Caco-2 (cell line): Measurements from ENCODE around the gene MYOM3. TPM values are rescaled to one million over a fixed set of nuclear protein-coding genes. Genes with fewer than 3 reads are reported as not detected.

Experiments used
- BruUV-seq: library from RNA; stranded (reverse); fragments of 400-500 nt; replicated peaks from 2 replicates; lab custom pipeline; 2021; lab: Mats Ljungman, UMichigan
- CTCF ChIA-PET: fragments of 300-600 bp; sonication (Branson Sonifier 250); formaldehyde crosslinking; loops from one replicate; lab custom pipeline; 2022; ENCODE audit warnings: antibody characterized with exemption; lab: Charles Lee
- POLR2A ChIA-PET: fragments of 300-600 bp; sonication (Branson Sonifier 250); formaldehyde crosslinking; loops from one replicate; lab custom pipeline; 2022; ENCODE audit warnings: antibody characterized with exemption; lab: Charles Lee
- DNase-seq, 2 experiments: peaks; one replicate each; pipeline versions ENCODE4 v3.0.0 to v3.0.0-alpha.2; 2020 to 2022
- H3K27me3 ChIP-seq: replicated peaks from 2 replicates; pipeline ENCODE4 v1.6.0; 2011; ENCODE audit warnings: low read length; ENCODE audit not compliant: control insufficient read depth, insufficient read depth
- H3K36me3 ChIP-seq: 2 replicates; pipeline ENCODE4 v1.5.1; 2011; ENCODE audit warnings: low read length; ENCODE audit not compliant: control insufficient read depth, insufficient read depth
- H3K4me1 ChIP-seq: fragments of 250-450 bp; sonication (Bioruptor Pico); 2 replicates; pipeline ENCODE4 v1.5.1; 2020; ENCODE audit warnings: mild to moderate bottlenecking
- H3K4me3 ChIP-seq: 2 replicates; pipeline ENCODE4 v1.5.1; 2011; ENCODE audit warnings: low read depth, mild to moderate bottlenecking, control low read depth, low read length
- H3K9me3 ChIP-seq: fragments of 250-450 bp; sonication (Bioruptor Pico); 2 replicates; pipeline ENCODE4 v1.5.1; 2020; ENCODE audit warnings: mild to moderate bottlenecking, moderate library complexity
- H3K27ac Mint-ChIP-seq: one replicate; pipeline ENCODE4 v1.8.0; 2022; ENCODE audit warnings: mixed read lengths; ENCODE audit not compliant: unreplicated experiment
- H3K27me3 Mint-ChIP-seq: one replicate; pipeline ENCODE4 v1.8.0; 2022; ENCODE audit warnings: mixed read lengths; ENCODE audit not compliant: insufficient read depth, unreplicated experiment
- H3K36me3 Mint-ChIP-seq: one replicate; pipeline ENCODE4 v1.8.0; 2022; ENCODE audit warnings: mild to moderate bottlenecking, mixed read lengths; ENCODE audit not compliant: insufficient read depth, unreplicated experiment
- H3K4me1 Mint-ChIP-seq: one replicate; pipeline ENCODE4 v1.8.0; 2022; ENCODE audit warnings: low read depth, mixed read lengths; ENCODE audit not compliant: unreplicated experiment
- H3K4me3 Mint-ChIP-seq: one replicate; pipeline ENCODE4 v1.8.0; 2022; ENCODE audit warnings: mild to moderate bottlenecking, moderate library complexity, mixed read lengths; ENCODE audit not compliant: unreplicated experiment
- H3K9me3 Mint-ChIP-seq: one replicate; pipeline ENCODE4 v1.8.0; 2022; ENCODE audit warnings: mixed read lengths; ENCODE audit not compliant: unreplicated experiment
- intact Hi-C: fragments of 100-400 bp; cut with micrococcal nuclease; formaldehyde crosslinking; loops from one replicate; pipeline ENCODE4 v1.10.0; 2022; ENCODE audit not compliant: unreplicated experiment
- total RNA-seq: library from RNA; stranded (reverse); gene quantifications from 2 replicates; pipeline ENCODE4 v1.2.3, GENCODE V29; 2022
- TF ChIP-seq, protein P1 (sequence below), 2 experiments: fragments of 200-600 bp in 1 of 2; IDR thresholded peaks; 1 replicate in 1 of 2; 2 replicates in 1 of 2; pipeline versions ENCODE4 v1.5.1 to v1.8.0; 2011 to 2022; ENCODE audit warnings: antibody characterized with exemption in 1 of 2, control low read depth in 1 of 2, inconsistent platforms in 1 of 2, low read depth in 1 of 2, low read length in 1 of 2, mild to moderate bottlenecking in 1 of 2, moderate library complexity in 1 of 2; ENCODE audit not compliant: insufficient read depth in 1 of 2, severe bottlenecking in 1 of 2, unreplicated experiment in 1 of 2

The MYOM3 gene
- total RNA-seq, 1 experiment from 2014 or later: not detected

DNA sequence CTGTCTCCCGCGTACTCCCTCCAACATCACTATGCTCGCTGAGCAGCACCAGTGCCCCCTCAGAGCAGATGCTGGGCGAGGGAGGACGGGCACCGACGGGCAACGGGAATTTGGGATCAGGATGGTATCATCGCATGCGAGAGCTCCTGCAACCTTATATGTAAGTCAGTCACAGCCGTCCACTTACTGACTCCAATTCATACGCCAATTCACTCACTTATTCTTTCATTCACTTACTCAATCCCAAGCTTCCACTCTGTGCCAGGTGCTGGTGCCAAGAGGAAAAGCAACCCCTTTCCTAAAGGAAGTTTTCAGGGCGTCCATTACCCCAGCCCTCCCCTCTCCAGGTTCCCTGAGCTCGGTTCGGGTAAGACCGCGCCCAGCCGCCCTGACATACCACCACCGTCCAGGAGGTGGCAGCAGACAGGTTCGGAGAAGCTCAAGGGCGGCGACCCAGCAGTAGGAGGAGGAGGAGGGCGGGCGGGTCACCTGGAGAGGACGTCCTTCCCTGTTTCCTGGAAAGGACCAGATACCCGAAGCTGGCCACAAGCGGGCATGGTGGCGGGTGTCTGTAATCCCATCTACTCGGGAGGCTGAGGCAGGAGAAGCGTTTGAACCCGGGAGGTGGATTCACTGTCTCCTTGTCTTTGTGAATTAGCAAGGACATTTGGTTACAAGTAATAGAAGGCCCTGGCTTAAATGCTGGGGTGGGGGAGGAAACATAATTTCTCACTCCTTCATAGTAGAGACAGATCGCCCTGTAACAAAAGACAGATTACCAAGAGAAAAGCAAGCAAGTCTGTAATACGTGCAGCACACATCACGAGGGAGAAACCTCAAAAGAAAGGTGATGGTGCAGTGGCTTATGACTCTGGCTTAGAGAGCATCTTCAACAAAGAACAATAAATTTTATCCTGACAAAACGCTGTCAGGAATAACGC, 38.6 kb upstream of the MYOM3 start:
- peak overlapping the region; percentile 66 for H3K4me3 Mint-ChIP-seq
- H3K36me3 Mint-ChIP-seq: peaks cover 12% of the 10 kb centered on the region
- intact Hi-C loops: loop anchor here (1.0 to 2.0 kb wide), 2 partner anchors 36 to 242 kb away; partner anchors contain the start of gene IFNLR1
- Histone ChIP-seq H3K27me3 (no peaks in the 10 kb centered on the region), H3K36me3 (no peaks in the 10 kb centered on the region), H3K4me3 (peak overlapping the region; percentile 25), H3K4me1 (peaks cover 13% of the 10 kb centered on the region), H3K9me3 (no peaks in the 10 kb centered on the region)
- peak; percentile 92 to 93 for DNase-seq
- no peaks in the 10 kb centered on the region for H3K9me3 Mint-ChIP-seq
- CTCF ChIA-PET: interaction anchor here (0.5 to 2.8 kb wide), 24 partner anchors 15 to 793 kb away, joined by 3 to 37 read pairs (median 4); partner anchors contain the start of genes HMGCL and NIPAL3
- TF ChIP-seq, protein P1, sequence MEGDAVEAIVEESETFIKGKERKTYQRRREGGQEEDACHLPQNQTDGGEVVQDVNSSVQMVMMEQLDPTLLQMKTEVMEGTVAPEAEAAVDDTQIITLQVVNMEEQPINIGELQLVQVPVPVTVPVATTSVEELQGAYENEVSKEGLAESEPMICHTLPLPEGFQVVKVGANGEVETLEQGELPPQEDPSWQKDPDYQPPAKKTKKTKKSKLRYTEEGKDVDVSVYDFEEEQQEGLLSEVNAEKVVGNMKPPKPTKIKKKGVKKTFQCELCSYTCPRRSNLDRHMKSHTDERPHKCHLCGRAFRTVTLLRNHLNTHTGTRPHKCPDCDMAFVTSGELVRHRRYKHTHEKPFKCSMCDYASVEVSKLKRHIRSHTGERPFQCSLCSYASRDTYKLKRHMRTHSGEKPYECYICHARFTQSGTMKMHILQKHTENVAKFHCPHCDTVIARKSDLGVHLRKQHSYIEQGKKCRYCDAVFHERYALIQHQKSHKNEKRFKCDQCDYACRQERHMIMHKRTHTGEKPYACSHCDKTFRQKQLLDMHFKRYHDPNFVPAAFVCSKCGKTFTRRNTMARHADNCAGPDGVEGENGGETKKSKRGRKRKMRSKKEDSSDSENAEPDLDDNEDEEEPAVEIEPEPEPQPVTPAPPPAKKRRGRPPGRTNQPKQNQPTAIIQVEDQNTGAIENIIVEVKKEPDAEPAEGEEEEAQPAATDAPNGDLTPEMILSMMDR (IDR thresholded peaks at IDR 0.05; ENCODE audit: insufficient read depth in 1 of 2, low read depth in 1 of 2, low read length in 1 of 2, severe bottlenecking in 1 of 2, unreplicated experiment in 1 of 2): peak; percentile 79 to 81
- BruUV-seq: TSS peak; percentile 97
- H3K27me3 Mint-ChIP-seq: no peaks in the 10 kb centered on the region
- H3K27ac Mint-ChIP-seq: peak overlapping the region; percentile 86
- H3K4me1 Mint-ChIP-seq: peaks cover 16% of the 10 kb centered on the region
- POLR2A ChIA-PET: interaction anchor here (0.6 to 1.9 kb wide), 36 partner anchors 10 to 1185 kb away, joined by 3 to 49 read pairs (median 5); partner anchors contain the start of genes CLIC4, IFNLR1, NIPAL3 and RCAN3

DNA sequence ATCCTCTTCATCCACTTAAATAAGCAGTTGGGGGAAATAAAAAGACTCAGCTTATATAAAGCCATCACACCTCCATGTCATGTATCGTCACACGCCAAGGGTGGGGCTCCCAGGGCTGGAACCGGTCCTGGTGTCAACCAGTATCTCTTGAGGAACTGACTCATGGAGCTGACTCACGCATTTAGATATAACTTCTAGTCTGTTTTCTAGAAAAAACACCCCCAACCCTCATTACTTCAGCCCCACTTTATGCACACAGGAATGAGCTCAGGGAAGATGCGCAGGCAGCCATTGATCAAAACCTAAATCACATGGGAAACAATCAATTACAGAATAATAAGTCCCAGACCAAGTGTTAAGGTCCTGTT, 37.9 kb upstream of the MYOM3 start:
- peaks cover 16% of the 10 kb centered on the region for H3K4me1 Mint-ChIP-seq
- intact Hi-C loops: loop anchor here (1.0 to 2.0 kb wide), 2 partner anchors 37 to 242 kb away; partner anchors contain the start of gene IFNLR1
- no TSS peak for BruUV-seq
- no peaks in the 10 kb centered on the region for H3K9me3 ChIP-seq
- no peaks in the 10 kb centered on the region for H3K36me3 ChIP-seq
- peak overlapping the region; percentile 86 for H3K27ac Mint-ChIP-seq
- H3K36me3 Mint-ChIP-seq: peaks cover 12% of the 10 kb centered on the region
- no peak for DNase-seq
- no peaks in the 10 kb centered on the region for H3K9me3 Mint-ChIP-seq
- peak overlapping the region; percentile 66 for H3K4me3 Mint-ChIP-seq
- H3K27me3 ChIP-seq: no peaks in the 10 kb centered on the region
- H3K27me3 Mint-ChIP-seq: no peaks in the 10 kb centered on the region
- TF ChIP-seq, protein P1 (IDR thresholded peaks at IDR 0.05; ENCODE audit: insufficient read depth in 1 of 2, low read depth in 1 of 2, low read length in 1 of 2, severe bottlenecking in 1 of 2, unreplicated experiment in 1 of 2): no peak
- POLR2A ChIA-PET: interaction anchor here (0.6 to 1.9 kb wide), 32 partner anchors 11 to 1184 kb away, joined by 3 to 49 read pairs (median 5); partner anchors contain the start of genes CLIC4, IFNLR1 and NIPAL3
- CTCF ChIA-PET: interaction anchor here (0.5 to 2.8 kb wide), 21 partner anchors 14 to 794 kb away, joined by 3 to 37 read pairs (median 4); partner anchors contain the start of genes HMGCL and NIPAL3
- H3K4me3 ChIP-seq: peak overlapping the region; percentile 24
- H3K4me1 ChIP-seq: peaks cover 13% of the 10 kb centered on the region

DNA sequence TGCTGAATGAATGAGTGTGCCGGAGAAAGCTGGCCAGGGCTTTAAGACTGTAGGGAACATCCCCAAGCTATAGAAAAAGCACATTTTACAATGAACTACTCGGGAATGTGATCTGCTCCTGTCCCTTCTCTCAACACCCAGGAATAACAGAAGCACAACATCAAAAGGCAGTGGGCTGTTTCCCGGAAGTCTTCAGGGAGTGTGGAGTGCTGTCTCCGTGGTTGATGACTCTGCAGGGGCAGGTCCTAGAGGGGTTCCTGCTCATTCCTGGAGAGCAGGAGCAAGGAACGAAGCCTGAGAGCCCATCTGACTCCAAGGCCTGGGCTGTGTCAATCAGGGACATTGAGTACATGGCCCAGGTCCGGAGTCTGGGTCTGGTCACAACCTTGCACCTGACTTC, 35.9 kb upstream of the MYOM3 start:
- Mint-ChIP-seq H3K36me3 (peaks cover 8% of the 10 kb centered on the region), H3K9me3 (no peaks in the 10 kb centered on the region), H3K4me3 (no peak overlapping the region), H3K27ac (no peak overlapping the region), H3K4me1 (peaks cover 29% of the 10 kb centered on the region), H3K27me3 (no peaks in the 10 kb centered on the region)
- H3K4me3 ChIP-seq: no peak overlapping the region
- DNase-seq: no peak
- no peaks in the 10 kb centered on the region for H3K36me3 ChIP-seq
- ChIA-PET POLR2A (interaction anchor here (0.6 kb wide), 1 partner anchor 492 kb away, joined by 4 read pairs; no protein-coding TSS in a partner anchor), CTCF (no interaction called here)
- no TSS peak for BruUV-seq
- intact Hi-C loops: no loop called here
- TF ChIP-seq, protein P1 (IDR thresholded peaks at IDR 0.05; ENCODE audit: insufficient read depth in 1 of 2, low read depth in 1 of 2, low read length in 1 of 2, severe bottlenecking in 1 of 2, unreplicated experiment in 1 of 2): no peak
- peaks cover 27% of the 10 kb centered on the region for H3K4me1 ChIP-seq
- H3K9me3 ChIP-seq: no peaks in the 10 kb centered on the region
- H3K27me3 ChIP-seq: no peaks in the 10 kb centered on the region
